ENCODE results near the gene CHRFAM7A. TPM values are rescaled to one million over a fixed set of nuclear protein-coding genes. Genes with fewer than 3 reads are reported as not detected.

Gene CHRFAM7A
- total and polyA plus RNA-seq, 2 donors from 2014 or later: 0.54 to 2.7 TPM

Other genes with a start within 250 kb of the CHRFAM7A start
- gene GOLGA8R, start 20.7 kb upstream of the CHRFAM7A start, total RNA-seq: 6.3 TPM
- 0.41 TPM for gene GOLGA8R, start 20.7 kb upstream of the CHRFAM7A start, polyA plus RNA-seq (ENCODE audit: insufficient read depth, low read depth, low replicate concordance)
- 1.6 TPM for gene GOLGA8Q, start 158.5 kb upstream of the CHRFAM7A start, total RNA-seq
- not detected for gene GOLGA8Q, start 158.5 kb upstream of the CHRFAM7A start, polyA plus RNA-seq (ENCODE audit: insufficient read depth, low read depth, low replicate concordance)
- 0.88 TPM for gene GOLGA8H, start 210.5 kb upstream of the CHRFAM7A start, total RNA-seq
- gene GOLGA8H, start 210.5 kb upstream of the CHRFAM7A start, polyA plus RNA-seq (ENCODE audit: insufficient read depth, low read depth, low replicate concordance): 0.43 TPM